Astrocyte (in vitro differentiated cells and primary cell): ENCODE measurements around the gene COX10. TPM values are rescaled to one million over a fixed set of nuclear protein-coding genes. Genes with fewer than 3 reads are reported as not detected.

Experiments used
- DNase-seq: peaks from one replicate; pipeline ENCODE4 v3.0.0-alpha.2; 2010; ENCODE audit warnings: low read depth
- FAIRE-seq: peaks from 2 replicates; lab custom pipeline; 2011; peaks lifted over from hg19 to GRCh38; lab: Jason Lieb, UNC
- H2AFZ ChIP-seq: 2 replicates; pipeline ENCODE4 v1.6.0; 2012; ENCODE audit warnings: low read depth, low read length, inconsistent platforms
- H3K27ac ChIP-seq: 2 replicates; pipeline ENCODE4 v1.5.1; 2011; ENCODE audit warnings: low read depth, low read length, inconsistent platforms
- H3K27me3 ChIP-seq: 2 replicates; pipeline ENCODE4 v1.6.0; 2011; ENCODE audit warnings: low read length, inconsistent platforms; ENCODE audit not compliant: insufficient read depth
- H3K36me3 ChIP-seq: 2 replicates; pipeline ENCODE4 v1.5.1; 2011; ENCODE audit warnings: low read length, inconsistent platforms; ENCODE audit not compliant: insufficient read depth
- H3K4me1 ChIP-seq: 2 replicates; pipeline ENCODE4 v1.5.1; 2011; ENCODE audit warnings: low read length, inconsistent platforms; ENCODE audit not compliant: insufficient read depth
- H3K4me2 ChIP-seq: 2 replicates; pipeline ENCODE4 v1.6.0; 2012; ENCODE audit warnings: low read length, inconsistent platforms
- H3K4me3 ChIP-seq: 2 replicates; pipeline ENCODE4 v1.5.1; 2011; ENCODE audit warnings: low read depth, mild to moderate bottlenecking, low read length, inconsistent platforms; ENCODE audit not compliant: insufficient read depth
- H3K79me2 ChIP-seq: 2 replicates; pipeline ENCODE4 v1.6.0; 2012; ENCODE audit warnings: mild to moderate bottlenecking, low read length, inconsistent platforms; ENCODE audit not compliant: insufficient read depth
- H3K9ac ChIP-seq: 2 replicates; pipeline ENCODE4 v1.6.0; 2012; ENCODE audit warnings: mild to moderate bottlenecking, low read length, inconsistent platforms
- H3K9me3 ChIP-seq: 2 replicates; pipeline ENCODE4 v1.5.1; 2012; ENCODE audit warnings: low read depth, mild to moderate bottlenecking, low read length, inconsistent platforms; ENCODE audit not compliant: insufficient read depth
- H4K20me1 ChIP-seq: 2 replicates; pipeline ENCODE4 v1.6.0; 2012; ENCODE audit warnings: low read length, inconsistent platforms; ENCODE audit not compliant: insufficient read depth
- H3K27ac Mint-ChIP-seq: one replicate; pipeline ENCODE4 v1.8.0; 2021; ENCODE audit warnings: mild to moderate bottlenecking, mixed read lengths; ENCODE audit not compliant: unreplicated experiment
- H3K27me3 Mint-ChIP-seq: one replicate; pipeline ENCODE4 v1.8.0; 2021; ENCODE audit warnings: low read depth, mixed read lengths; ENCODE audit not compliant: unreplicated experiment
- H3K36me3 Mint-ChIP-seq: one replicate; pipeline ENCODE4 v1.8.0; 2021; ENCODE audit warnings: low read depth, mixed read lengths; ENCODE audit not compliant: unreplicated experiment
- H3K4me1 Mint-ChIP-seq: one replicate; pipeline ENCODE4 v1.8.0; 2021; ENCODE audit warnings: low read depth, mixed read lengths; ENCODE audit not compliant: unreplicated experiment
- H3K4me3 Mint-ChIP-seq: one replicate; pipeline ENCODE4 v1.8.0; 2021; ENCODE audit warnings: mild to moderate bottlenecking, moderate library complexity, mixed read lengths; ENCODE audit not compliant: unreplicated experiment
- H3K9me3 Mint-ChIP-seq: one replicate; pipeline ENCODE4 v1.8.0; 2021; ENCODE audit warnings: mild to moderate bottlenecking, mixed read lengths; ENCODE audit not compliant: unreplicated experiment
- EZH2 ChIP-seq: IDR thresholded peaks from 2 replicates; pipeline ENCODE4 v1.6.1; 2012; ENCODE audit warnings: mild to moderate bottlenecking, low read length, inconsistent platforms; ENCODE audit not compliant: insufficient read depth
- total RNA-seq: library from RNA; stranded (reverse); gene quantifications from 2 replicates; pipeline ENCODE4 v1.2.1, GENCODE V29; 2021
- TF ChIP-seq, protein P1 (sequence below): IDR thresholded peaks from 2 replicates; pipeline ENCODE4 v1.5.1; 2011; ENCODE audit warnings: low read depth, mild to moderate bottlenecking, inconsistent platforms, low read length, moderate library complexity; ENCODE audit not compliant: insufficient read depth

COX10 gene
- total RNA-seq, 1 donor from 2014 or later: 16.4 TPM

DNA sequence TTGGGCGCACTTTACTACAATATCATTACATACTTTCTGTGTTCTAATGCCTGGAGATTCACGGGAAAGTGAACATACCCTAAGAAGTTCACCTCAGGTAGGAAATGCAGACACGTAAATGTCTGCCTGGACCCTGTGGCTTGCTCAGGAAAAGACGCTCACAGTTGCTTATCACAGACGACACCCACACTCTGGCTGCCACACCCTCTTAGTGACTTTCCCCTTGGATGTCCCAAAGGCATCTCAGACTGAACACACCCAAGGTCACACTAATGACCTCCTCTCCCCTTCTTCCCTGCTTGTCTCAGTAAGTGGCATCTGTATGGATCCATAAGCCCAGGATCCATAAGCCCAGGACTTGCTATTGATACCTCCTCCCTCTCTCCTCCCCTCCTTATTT is 134.8 kb downstream of the COX10 start:
- H4K20me1 ChIP-seq: peaks cover 15% of the 10 kb centered on the region
- Mint-ChIP-seq H3K9me3 (no peaks in the 10 kb centered on the region), H3K4me3 (no peak overlapping the region), H3K36me3 (peaks cover 21% of the 10 kb centered on the region), H3K4me1 (peaks cover 5% of the 10 kb centered on the region), H3K27ac (no peak overlapping the region), H3K27me3 (no peaks in the 10 kb centered on the region)
- H3K4me1 ChIP-seq: no peaks in the 10 kb centered on the region
- FAIRE-seq (no peak), DNase-seq (no peak)
- H3K9ac ChIP-seq: no peak overlapping the region
- TF ChIP-seq EZH2: no peak
- H3K27ac ChIP-seq: no peak overlapping the region
- no peak overlapping the region for H3K4me3 ChIP-seq
- H3K36me3 ChIP-seq: peaks cover 4% of the 10 kb centered on the region
- no peak overlapping the region for H2AFZ ChIP-seq
- no peaks in the 10 kb centered on the region for H3K27me3 ChIP-seq
- H3K4me2 ChIP-seq: no peak overlapping the region
- H3K9me3 ChIP-seq: no peaks in the 10 kb centered on the region
- no peaks in the 10 kb centered on the region for H3K79me2 ChIP-seq

DNA sequence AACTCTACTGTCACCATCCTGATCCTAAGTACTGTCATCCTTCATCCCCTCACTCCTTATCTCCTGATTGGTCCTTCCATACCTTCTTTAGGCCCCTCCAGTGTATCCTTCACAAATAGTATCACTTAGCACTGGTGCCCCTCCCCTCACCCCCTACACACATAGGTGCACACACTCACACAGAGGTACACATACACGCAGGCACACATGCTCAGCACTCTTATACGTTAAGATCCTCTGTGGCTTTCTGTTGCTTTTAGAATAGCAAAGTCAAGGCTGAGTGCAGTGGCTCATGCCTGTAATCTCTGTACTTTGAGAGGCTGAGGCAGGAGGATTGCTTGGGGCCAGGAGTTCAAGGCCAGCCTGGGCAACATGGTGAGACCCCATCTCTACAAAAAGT is 135.2 kb downstream of the COX10 start:
- no peak overlapping the region for H3K4me3 ChIP-seq
- no peak overlapping the region for H3K4me3 Mint-ChIP-seq
- no peak for FAIRE-seq
- no peaks in the 10 kb centered on the region for H3K9me3 Mint-ChIP-seq
- H3K27me3 Mint-ChIP-seq: no peaks in the 10 kb centered on the region
- no peaks in the 10 kb centered on the region for H3K79me2 ChIP-seq
- no peak overlapping the region for H3K4me2 ChIP-seq
- no peak overlapping the region for H2AFZ ChIP-seq
- H3K27me3 ChIP-seq: no peaks in the 10 kb centered on the region
- no peak for TF ChIP-seq EZH2
- TF ChIP-seq, protein P1, sequence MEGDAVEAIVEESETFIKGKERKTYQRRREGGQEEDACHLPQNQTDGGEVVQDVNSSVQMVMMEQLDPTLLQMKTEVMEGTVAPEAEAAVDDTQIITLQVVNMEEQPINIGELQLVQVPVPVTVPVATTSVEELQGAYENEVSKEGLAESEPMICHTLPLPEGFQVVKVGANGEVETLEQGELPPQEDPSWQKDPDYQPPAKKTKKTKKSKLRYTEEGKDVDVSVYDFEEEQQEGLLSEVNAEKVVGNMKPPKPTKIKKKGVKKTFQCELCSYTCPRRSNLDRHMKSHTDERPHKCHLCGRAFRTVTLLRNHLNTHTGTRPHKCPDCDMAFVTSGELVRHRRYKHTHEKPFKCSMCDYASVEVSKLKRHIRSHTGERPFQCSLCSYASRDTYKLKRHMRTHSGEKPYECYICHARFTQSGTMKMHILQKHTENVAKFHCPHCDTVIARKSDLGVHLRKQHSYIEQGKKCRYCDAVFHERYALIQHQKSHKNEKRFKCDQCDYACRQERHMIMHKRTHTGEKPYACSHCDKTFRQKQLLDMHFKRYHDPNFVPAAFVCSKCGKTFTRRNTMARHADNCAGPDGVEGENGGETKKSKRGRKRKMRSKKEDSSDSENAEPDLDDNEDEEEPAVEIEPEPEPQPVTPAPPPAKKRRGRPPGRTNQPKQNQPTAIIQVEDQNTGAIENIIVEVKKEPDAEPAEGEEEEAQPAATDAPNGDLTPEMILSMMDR: no peak
- no peak overlapping the region for H3K27ac ChIP-seq
- H3K36me3 ChIP-seq: peaks cover 4% of the 10 kb centered on the region
- no peak overlapping the region for H3K9ac ChIP-seq
- H3K4me1 ChIP-seq: no peaks in the 10 kb centered on the region
- H3K9me3 ChIP-seq: no peaks in the 10 kb centered on the region
- H3K36me3 Mint-ChIP-seq: peaks cover 19% of the 10 kb centered on the region
- no peak overlapping the region for H3K27ac Mint-ChIP-seq
- H3K4me1 Mint-ChIP-seq: peaks cover 5% of the 10 kb centered on the region
- peaks cover 15% of the 10 kb centered on the region for H4K20me1 ChIP-seq
- no peak for DNase-seq

DNA sequence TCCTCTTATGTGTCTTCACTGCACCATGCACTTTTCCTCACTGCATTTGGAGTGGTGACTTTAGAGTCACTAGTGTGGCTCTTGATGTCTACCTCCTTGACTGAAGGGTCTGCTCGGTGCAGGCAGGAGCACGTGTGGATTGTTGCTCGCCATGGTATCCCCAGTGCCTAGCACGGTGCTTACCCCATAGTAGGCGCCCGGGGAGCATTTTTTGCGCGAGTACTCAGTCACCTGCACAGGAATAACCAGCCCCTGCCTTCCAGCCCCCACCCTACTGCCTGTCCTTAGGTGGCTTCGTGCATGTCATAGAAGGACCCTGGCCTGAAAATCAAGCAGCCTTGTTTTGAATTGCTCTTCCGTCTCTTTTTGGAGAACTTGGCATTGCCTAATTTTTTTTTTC is 136.1 kb downstream of the COX10 start:
- FAIRE-seq: no peak
- DNase-seq: no peak

More for the DNA sequence above, 136.1 kb downstream of the COX10 start:
- Histone ChIP-seq H2AFZ (no peak overlapping the region), H3K27me3 (no peaks in the 10 kb centered on the region), H4K20me1 (peaks cover 9% of the 10 kb centered on the region), H3K79me2 (no peaks in the 10 kb centered on the region), H3K4me3 (no peak overlapping the region), H3K36me3 (peaks cover 4% of the 10 kb centered on the region), H3K27ac (no peak overlapping the region), H3K9ac (no peak overlapping the region), H3K4me2 (no peak overlapping the region), H3K4me1 (no peaks in the 10 kb centered on the region), H3K9me3 (no peaks in the 10 kb centered on the region)
- Mint-ChIP-seq H3K9me3 (no peaks in the 10 kb centered on the region), H3K4me3 (no peak overlapping the region), H3K27ac (no peak overlapping the region), H3K4me1 (peaks cover 5% of the 10 kb centered on the region), H3K27me3 (no peaks in the 10 kb centered on the region), H3K36me3 (peaks cover 20% of the 10 kb centered on the region)
- TF ChIP-seq, protein P1: no peak
- no peak for TF ChIP-seq EZH2
